Lung (tissue), 13 donors: Measurements from ENCODE around the gene BMP8A. TPM values are rescaled to one million over a fixed set of nuclear protein-coding genes. Genes with fewer than 3 reads are reported as not detected.
A peak's percentile ranks its signal among the peaks of the same experiment; 100 is the strongest.

Experiments
- ATAC-seq: fragments of 200-7000 bp; cut with Tn5 transposase; one replicate; pipeline ENCODE4 v1.9.1; 2020; ENCODE audit warnings: moderate number of reproducible peaks; ENCODE audit not compliant: insufficient read depth, low FRiP score
- DNase-seq, 3 donors: peaks; one replicate each; pipeline ENCODE4 v3.0.0-alpha.2; 2013 to 2017
- H3K27ac ChIP-seq, 2 donors: one replicate each; pipeline ENCODE4 v1.5.1; 2013; ENCODE audit warnings: mild to moderate bottlenecking in 2 of 2, moderate library complexity in 2 of 2, control low read depth in 1 of 2, inconsistent platforms in 1 of 2, low read depth in 1 of 2, low read length in 1 of 2
- H3K27me3 ChIP-seq, 3 donors: one replicate each; pipeline ENCODE4 v1.5.1; 2013; ENCODE audit warnings: low read length in 2 of 3; ENCODE audit not compliant: control insufficient read depth in 3 of 3, insufficient read depth in 3 of 3
- H3K36me3 ChIP-seq, 4 donors: one replicate each; pipeline ENCODE4 v1.5.1; 2013; ENCODE audit warnings: low read length in 4 of 4, mild to moderate bottlenecking in 1 of 4, moderate library complexity in 1 of 4; ENCODE audit not compliant: control insufficient read depth in 4 of 4, insufficient read depth in 4 of 4
- H3K4me1 ChIP-seq, 5 donors: one replicate each; pipeline ENCODE4 v1.5.1; 2013; ENCODE audit warnings: low read length in 5 of 5, mild to moderate bottlenecking in 2 of 5, moderate library complexity in 1 of 5; ENCODE audit not compliant: control insufficient read depth in 5 of 5, insufficient read depth in 5 of 5
- H3K4me3 ChIP-seq: one replicate; pipeline ENCODE4 v1.5.1; 2013; ENCODE audit warnings: mild to moderate bottlenecking, control low read depth, moderate library complexity
- H3K9ac ChIP-seq, 2 donors: one replicate each; pipeline ENCODE4 v1.5.1; 2013; ENCODE audit warnings: low read length in 2 of 2, control low read depth in 1 of 2; ENCODE audit not compliant: insufficient read depth in 1 of 2
- H3K9me3 ChIP-seq, 4 donors: one replicate each; pipeline ENCODE4 v1.5.1; 2013; ENCODE audit warnings: low read length in 3 of 4, mild to moderate bottlenecking in 1 of 4, moderate library complexity in 1 of 4; ENCODE audit not compliant: control insufficient read depth in 4 of 4, insufficient read depth in 3 of 4
- CTCF ChIP-seq: IDR thresholded peaks from 2 replicates; pipeline ENCODE4 v1.5.1; 2012; ENCODE audit warnings: mild to moderate bottlenecking; ENCODE audit errors: control extremely low read depth, extremely low read depth
- WGBS, 2 donors: extraction: QIAGEN DNeasy Blood & Tissue Kit; methylation state at CpG; one replicate each; pipeline ENCODE4 v1.1.7; 2013; 5-methylcytosine and 5-hydroxymethylcytosine counted together
- polyA plus RNA-seq, 2 donors: library from polyadenylated mRNA; stranded (reverse); fragments of 200-250 nt; gene quantifications; one replicate each; pipeline ENCODE4 v1.2.1, GENCODE V29; 2013
- small RNA-seq: library from RNA; depleted of rRNA; stranded (forward); fragments of <200 nt; gene quantifications from one replicate; pipeline ENCODE3, GENCODE V24; 2014; ENCODE audit warnings: low replicate concordance
- total RNA-seq, 2 donors: library from RNA; depleted of rRNA in 1 of 2; stranded (reverse); fragments of >200 nt in 1 of 2; gene quantifications; one replicate each; pipeline ENCODE4 v1.2.1, GENCODE V29; 2014 to 2021
- donor health status: control.
- donor health status: control.
- donor health status: Bipolar disorder and iron deficiency.
- donor health status: healthy.
- donor health status: DM: yes; HTN: yes; CAD: no.

BMP8A gene
- total and polyA plus RNA-seq, 4 donors = 0.30 to 0.68 (median 0.55) TPM; not detected in 1

- peaks cover 0 to 23% (median 16%) of the 10 kb centered on the region in 5 donors for H3K4me1 ChIP-seq
- peaks cover 17 to 39% (median 24%) of the 10 kb centered on the region in 4 donors for H3K36me3 ChIP-seq
- peak overlapping the region in 1 of 2 donors; percentile 80 for H3K27ac ChIP-seq
- no peaks in the 10 kb centered on the region for H3K27me3 ChIP-seq
- peak overlapping the region; percentile 39 to 78 for H3K9ac ChIP-seq
- ATAC-seq (no peak), DNase-seq (no peak)
- no peaks in the 10 kb centered on the region for H3K9me3 ChIP-seq
- peak overlapping the region; percentile 78 for H3K4me3 ChIP-seq
- 35 to 39% methylated on average over 5 of the region's 5 CpGs for WGBS, 2 donors
- TF ChIP-seq CTCF = no peak
Observed at GRCh38 chr1:39574646-39575045, 83.2 kb downstream of the BMP8A start.

Small RNA genes lying within 50 kb of the gene (small RNA-seq; reads per million reads assigned to genes)
- 4.8 reads per million, percentile 94 among the genes with 10 or more reads in this experiment for gene SNORA55

Other genes with a start within 250 kb of the BMP8A start
- 100 to 1,000 TPM; 127 to 245 TPM for gene PABPC4, start 85.2 kb downstream of the BMP8A start, total RNA-seq
- gene PABPC4, start 85.2 kb downstream of the BMP8A start, polyA plus RNA-seq = 100 to 1,000 TPM; 104 to 165 TPM
- 10 to 100 TPM; 14.3 to 19.6 TPM for gene HEYL, start 148.0 kb downstream of the BMP8A start, total RNA-seq
- gene HEYL, start 148.0 kb downstream of the BMP8A start, polyA plus RNA-seq = 1 to 10 TPM; 7.6 TPM
- gene NT5C1A, start 180.5 kb downstream of the BMP8A start, total RNA-seq = not detected
- gene NT5C1A, start 180.5 kb downstream of the BMP8A start, polyA plus RNA-seq = not detected
- under 1 TPM; 0.18 to 0.43 TPM for gene HPCAL4, start 199.8 kb downstream of the BMP8A start, total RNA-seq
- gene HPCAL4, start 199.8 kb downstream of the BMP8A start, polyA plus RNA-seq = under 1 TPM; 0.08 to 0.16 TPM
- gene PPIE, start 247.2 kb downstream of the BMP8A start, total RNA-seq = 10 to 100 TPM; 30.5 to 55.5 TPM
- gene PPIE, start 247.2 kb downstream of the BMP8A start, polyA plus RNA-seq = 10 to 100 TPM; 40.9 to 47.6 TPM